Ishikawa (cell line): Measurements from ENCODE around the gene PRR13.

Experiments
- CEBPB ChIP-seq: IDR thresholded peaks from 2 replicates; pipeline ENCODE4 v1.6.1; 2012
- CREB1 ChIP-seq: IDR thresholded peaks from 2 replicates; pipeline ENCODE4 v1.6.1; 2012; ENCODE audit warnings: low read depth
- EGR1 ChIP-seq: IDR thresholded peaks from 2 replicates; pipeline ENCODE4 v1.6.1; 2012
- EP300 ChIP-seq: IDR thresholded peaks from 2 replicates; pipeline ENCODE4 v1.6.1; 2012; ENCODE audit warnings: borderline replicate concordance
- FOXM1 ChIP-seq: IDR thresholded peaks from 2 replicates; pipeline ENCODE4 v1.6.1; 2012; ENCODE audit warnings: low read depth, borderline replicate concordance
- MAX ChIP-seq: IDR thresholded peaks from 2 replicates; pipeline ENCODE4 v1.6.1; 2012
- NFIC ChIP-seq: IDR thresholded peaks from 2 replicates; pipeline ENCODE4 v1.6.1; 2012
- RAD21 ChIP-seq: IDR thresholded peaks from 2 replicates; pipeline ENCODE4 v1.6.1; 2012; ENCODE audit warnings: low read depth
- REST ChIP-seq: IDR thresholded peaks from 2 replicates; pipeline ENCODE4 v1.6.1; 2012; ENCODE audit warnings: low read depth, mild to moderate bottlenecking
- TAF1 ChIP-seq: IDR thresholded peaks from 2 replicates; pipeline ENCODE4 v1.6.1; 2012; ENCODE audit warnings: low read depth, mild to moderate bottlenecking
- TCF12 ChIP-seq: IDR thresholded peaks from 2 replicates; pipeline ENCODE4 v1.6.1; 2012; ENCODE audit warnings: low read depth
- TEAD4 ChIP-seq: IDR thresholded peaks from 2 replicates; pipeline ENCODE4 v1.6.1; 2012
- USF1 ChIP-seq: IDR thresholded peaks from 2 replicates; pipeline ENCODE4 v1.6.1; 2012
- YY1 ChIP-seq: IDR thresholded peaks from 2 replicates; pipeline ENCODE4 v1.6.1; 2012; ENCODE audit warnings: low read depth
- ZBTB7A ChIP-seq: IDR thresholded peaks from 2 replicates; pipeline ENCODE4 v1.6.1; 2012; ENCODE audit warnings: low read depth

Gene PRR13

GRCh38 chr12:53452159-53453077 lies 10.9 kb downstream of the PRR13 start:
- TF ChIP-seq TAF1 (peak; percentile 62; the same call in 1 of the 2 replicates), CEBPB (no peak; the same call in 1 of the 2 replicates), TCF12 (peak; percentile 76), REST (no peak), ZBTB7A (peak; percentile 39; the same call in 1 of the 2 replicates), YY1 (peak; percentile 70), USF1 (peak; percentile 10; the same call in 1 of the 2 replicates), FOXM1 (no peak; the same call in 1 of the 2 replicates), RAD21 (no peak), MAX (peak; percentile 81), EP300 (peak; percentile 47; the same call in 1 of the 2 replicates), EGR1 (0 out of 2 replicates have a peak, but pooled peaks have one; percentile 45), TEAD4 (peak; percentile 12; the same call in 1 of the 2 replicates), NFIC (peak; percentile 32; the same call in 1 of the 2 replicates), CREB1 (no peak)

- TF ChIP-seq REST: no peak
- no peak for TF ChIP-seq TEAD4
- TF ChIP-seq YY1: no peak
- no peak for TF ChIP-seq CEBPB
- no peak for TF ChIP-seq TCF12
- TF ChIP-seq NFIC: no peak
- no peak for TF ChIP-seq CREB1
- no peak for TF ChIP-seq EP300
- no peak for TF ChIP-seq TAF1
- TF ChIP-seq EGR1: no peak
These were observed 12.6 kb downstream of the PRR13 start for GRCh38 chr12:53453953-53454640.

GRCh38 chr12:53454707-53455106 lies 13.2 kb downstream of the PRR13 start:
- no peak for TF ChIP-seq EGR1
- no peak for TF ChIP-seq TCF12
- TF ChIP-seq NFIC: no peak
- no peak for TF ChIP-seq ZBTB7A
- TF ChIP-seq RAD21: no peak
- no peak for TF ChIP-seq USF1
- TF ChIP-seq CEBPB: no peak
- TF ChIP-seq FOXM1: no peak
- no peak for TF ChIP-seq CREB1
- TF ChIP-seq TEAD4: no peak

GRCh38 chr12:53456654-53457366 lies 15.3 kb downstream of the PRR13 start:
- no peak for TF ChIP-seq TEAD4
- no peak for TF ChIP-seq FOXM1
- no peak for TF ChIP-seq ZBTB7A
- no peak for TF ChIP-seq CEBPB
- no peak for TF ChIP-seq REST
- TF ChIP-seq MAX: no peak
- TF ChIP-seq TAF1: no peak
- no peak for TF ChIP-seq RAD21
- TF ChIP-seq CREB1: no peak
- TF ChIP-seq TCF12: no peak
- no peak for TF ChIP-seq NFIC
- TF ChIP-seq EP300: no peak
- no peak for TF ChIP-seq USF1
- no peak for TF ChIP-seq EGR1
- TF ChIP-seq YY1: no peak
